Islet of Langerhans (tissue), 1 donor: ENCODE data around the gene SFMBT2.
A peak's percentile ranks its signal among the peaks of the same experiment; 100 is the strongest.
"Not testable (repeated sequence)": the region's sequence is repeated elsewhere in the genome, so short reads cannot be mapped to it uniquely, and the experiment has no call there.

Experiments used
- FAIRE-seq: peaks from one replicate; lab custom pipeline; 2011; peaks lifted over from hg19 to GRCh38; lab: Jason Lieb, UNC

The SFMBT2 gene

DNA sequence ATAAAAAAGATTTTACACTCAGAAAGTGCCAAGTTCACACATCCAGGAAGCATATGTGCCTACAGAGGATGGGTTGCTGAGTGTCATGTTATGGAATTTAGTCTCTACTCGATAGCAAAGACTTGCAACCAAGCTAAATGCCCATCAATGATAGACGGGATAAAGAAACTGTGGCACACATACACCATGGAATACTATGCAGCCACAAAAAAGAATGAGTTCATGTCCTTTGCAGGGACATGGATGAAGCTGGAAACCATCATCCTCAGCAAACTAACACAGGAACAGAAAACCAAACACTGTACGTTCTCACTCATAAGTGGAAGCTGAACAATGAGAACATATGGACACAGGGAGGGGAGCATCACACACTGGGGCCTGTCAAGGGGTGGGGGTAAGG lies 198.1 kb downstream of the SFMBT2 start:
- FAIRE-seq = not testable (repeated sequence)

DNA sequence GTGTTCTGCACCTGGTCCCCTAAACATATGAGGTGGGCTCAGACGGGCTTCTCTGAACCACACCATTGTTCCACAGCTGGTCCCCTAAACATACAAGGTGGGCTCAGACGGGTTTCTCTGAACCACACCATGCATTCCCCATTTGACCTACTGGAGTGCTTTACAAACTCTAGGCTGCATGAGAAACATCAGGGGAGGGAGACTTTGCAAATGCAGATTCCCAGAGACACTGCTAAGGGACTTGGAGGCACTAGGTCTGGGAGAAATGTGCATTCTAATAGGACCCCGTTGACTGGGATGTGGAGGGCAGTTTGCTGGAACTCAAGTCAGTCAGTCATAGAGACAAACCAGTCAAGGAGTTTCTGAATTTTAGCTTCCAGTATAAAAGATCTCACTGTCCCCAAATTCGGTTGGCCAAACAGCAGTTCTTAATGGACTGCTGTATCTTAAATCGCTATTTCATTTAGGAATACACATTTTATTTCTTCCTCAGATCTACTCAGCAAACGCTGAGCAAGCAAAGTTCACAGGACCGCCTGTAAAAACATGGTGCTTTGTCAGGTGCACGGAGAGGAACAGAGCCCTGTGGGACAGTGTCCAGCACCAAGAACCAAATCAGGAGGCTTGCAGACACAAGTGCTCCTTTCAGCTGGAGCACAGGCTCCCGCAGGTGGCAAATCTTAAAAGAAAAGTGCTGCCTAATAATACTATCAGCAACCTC lies 198.8 kb downstream of the SFMBT2 start:
- FAIRE-seq = no peak

DNA sequence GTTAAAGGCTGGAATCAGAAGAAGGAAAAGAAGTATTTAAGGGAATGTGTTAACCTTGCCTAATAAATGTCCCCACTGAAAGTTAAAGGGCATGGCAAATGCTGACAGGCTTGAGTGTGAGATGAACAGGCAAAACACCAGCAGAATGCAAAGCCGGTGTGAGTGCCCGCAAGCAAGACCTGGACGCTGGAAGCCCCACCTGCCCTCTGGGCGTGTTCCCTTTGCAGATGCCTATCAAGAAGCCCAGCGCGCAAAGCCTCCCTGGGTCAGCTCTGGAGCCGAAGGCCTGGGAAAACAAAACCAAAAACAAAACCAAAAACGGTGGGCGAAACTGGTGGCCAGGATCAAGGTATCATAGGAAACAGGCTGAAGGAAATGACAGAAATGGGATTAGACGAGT lies 200.3 kb downstream of the SFMBT2 start:
- no peak for FAIRE-seq

DNA sequence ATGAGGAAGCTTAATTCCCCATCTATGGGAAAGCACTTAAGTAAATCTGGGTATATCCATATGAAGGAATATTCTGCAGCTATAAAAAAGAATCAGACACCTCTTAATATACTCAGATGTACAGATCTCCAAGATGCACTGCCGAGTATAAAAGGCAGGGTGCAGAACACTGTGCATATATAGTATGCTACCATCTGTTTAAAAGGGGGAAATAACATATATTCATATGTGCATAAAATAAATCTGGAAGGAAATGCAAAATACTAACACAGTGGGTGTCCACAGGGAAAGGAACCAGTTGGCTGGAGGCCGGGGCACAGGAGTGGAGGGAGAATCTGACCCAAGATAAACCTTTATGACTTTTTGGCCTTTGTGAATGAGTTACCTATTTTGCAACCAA lies 201.4 kb downstream of the SFMBT2 start:
- no peak for FAIRE-seq

DNA sequence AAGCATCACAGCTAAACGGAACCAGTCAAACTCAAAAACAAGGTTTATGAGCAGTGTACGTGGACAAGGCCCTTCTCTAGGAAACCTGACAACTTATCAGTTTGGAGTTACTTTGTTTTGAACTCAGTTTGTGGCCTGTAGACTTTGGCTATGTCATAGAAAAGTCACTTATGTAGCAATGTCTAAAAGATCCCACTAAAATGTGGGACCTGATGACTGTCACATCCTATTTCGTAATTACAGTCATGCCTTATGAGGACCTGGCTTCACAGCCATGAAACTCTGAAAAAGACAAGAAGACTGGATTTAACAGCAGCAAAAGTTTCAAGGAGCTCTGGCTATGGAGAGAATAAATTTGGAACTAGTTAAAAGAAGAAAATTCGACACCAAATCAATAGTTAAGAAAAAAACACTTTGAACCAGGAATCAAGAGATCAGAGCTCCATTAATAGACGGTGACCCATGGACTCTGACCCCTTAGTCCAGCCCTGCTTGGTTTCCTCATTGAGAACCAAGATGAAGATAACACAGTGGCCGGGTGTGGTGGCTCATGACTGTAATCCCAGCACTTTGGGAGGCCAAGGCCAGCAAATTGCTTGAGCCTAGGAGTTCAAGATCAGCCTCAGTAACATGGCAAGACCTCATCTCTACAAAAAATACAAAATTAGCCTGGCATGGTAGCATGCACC lies 204.3 kb downstream of the SFMBT2 start:
- FAIRE-seq = no peak

DNA sequence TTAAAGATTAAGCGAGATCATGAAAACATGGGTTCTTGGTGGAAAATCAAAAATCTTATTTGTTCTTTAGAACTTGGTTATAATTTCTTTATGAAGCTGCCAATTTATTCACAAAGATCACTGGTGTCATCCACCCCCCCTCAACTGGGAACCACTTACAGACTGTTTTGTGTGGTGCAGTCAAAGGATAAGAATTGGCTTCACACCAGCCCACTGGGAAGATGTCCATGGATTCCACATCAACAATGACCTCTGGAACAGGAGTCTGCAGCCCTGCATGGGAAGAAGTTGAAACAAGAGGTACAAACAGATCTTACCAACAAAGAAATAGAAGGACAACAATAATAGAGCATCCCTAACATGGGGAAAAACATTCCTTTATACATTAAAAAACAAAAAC lies 205.2 kb downstream of the SFMBT2 start:
- no peak for FAIRE-seq

DNA sequence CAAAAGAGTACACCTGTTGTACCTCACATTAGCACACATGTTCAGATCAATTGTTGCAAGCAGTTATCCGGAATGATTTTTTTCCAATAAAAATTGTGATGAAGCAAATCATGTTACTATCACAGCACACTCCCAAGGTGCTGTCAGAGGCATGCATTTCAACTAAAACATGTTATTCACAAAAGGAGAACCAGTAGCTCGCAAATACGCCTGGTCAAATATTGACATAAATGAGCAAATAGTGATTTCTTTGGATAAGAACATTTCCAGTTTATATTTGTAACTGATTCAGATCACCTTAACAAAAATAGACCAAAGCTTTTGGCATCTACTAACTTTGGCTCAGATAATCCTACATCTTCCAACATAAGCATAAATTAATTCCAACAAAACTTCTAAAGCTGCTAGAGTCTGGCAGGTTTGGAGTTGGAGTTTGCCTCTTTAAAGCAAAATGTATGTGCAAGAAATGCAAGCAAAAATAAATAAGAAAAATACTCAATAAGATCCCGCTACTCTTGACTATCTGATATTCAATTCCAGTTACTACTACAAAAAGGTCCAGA lies 208.0 kb downstream of the SFMBT2 start:
- FAIRE-seq = peak; percentile 21

DNA sequence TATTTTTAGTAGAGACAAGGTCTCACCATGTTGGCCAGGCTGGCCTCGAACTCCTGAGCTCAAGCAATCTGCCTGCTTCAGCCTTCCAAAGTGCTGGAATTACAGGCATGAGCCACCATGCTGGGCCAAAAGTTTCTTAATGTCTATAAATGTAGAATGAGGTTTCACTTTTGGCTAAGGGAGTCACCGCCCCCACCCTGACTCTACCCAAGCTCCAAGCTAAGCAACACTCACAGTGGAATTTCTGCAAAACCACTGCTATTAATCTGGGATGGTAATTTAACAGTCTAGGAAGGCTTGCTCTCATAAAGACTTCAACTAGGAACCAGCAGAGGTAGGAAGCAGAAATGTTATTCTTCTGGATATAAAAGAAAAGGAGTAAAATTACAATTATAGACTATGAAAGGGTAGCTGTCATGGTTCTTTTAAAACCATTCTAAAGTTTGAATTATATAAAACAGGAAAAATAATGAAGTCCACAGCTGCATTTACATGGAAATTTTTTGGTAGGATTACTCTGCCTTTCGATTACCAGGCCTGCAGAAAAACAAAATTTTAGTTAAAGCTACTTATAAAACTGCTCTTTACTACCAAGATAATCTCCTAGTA lies 211.6 kb downstream of the SFMBT2 start:
- FAIRE-seq = no peak

DNA sequence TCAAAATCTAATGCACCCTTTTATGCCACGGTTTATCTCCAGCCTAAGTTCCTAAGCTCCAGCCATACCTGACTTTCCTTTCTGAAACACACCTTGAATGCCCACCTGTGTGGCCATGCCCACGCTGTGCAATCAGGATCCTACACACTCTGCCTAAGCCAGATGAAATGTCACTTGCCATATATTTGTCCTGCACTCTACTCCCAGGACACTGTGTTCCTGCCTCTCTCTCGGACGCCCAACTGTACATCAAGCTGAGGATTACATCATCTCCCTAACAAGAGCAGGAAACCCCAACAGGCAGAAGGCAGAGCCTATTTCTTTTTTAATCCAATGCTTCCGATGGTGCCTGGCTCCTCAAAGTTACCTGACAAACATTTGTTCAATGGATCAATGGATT lies 214.6 kb downstream of the SFMBT2 start:
- FAIRE-seq = no peak

GRCh38 chr10:7195118-7195517 lies 215.7 kb downstream of the SFMBT2 start:
- no peak for FAIRE-seq

- FAIRE-seq = no peak
Measured at GRCh38 chr10:7194571-7194970, 216.3 kb downstream of the SFMBT2 start.

GRCh38 chr10:7193369-7193768 lies 217.5 kb downstream of the SFMBT2 start:
- FAIRE-seq = no peak

DNA sequence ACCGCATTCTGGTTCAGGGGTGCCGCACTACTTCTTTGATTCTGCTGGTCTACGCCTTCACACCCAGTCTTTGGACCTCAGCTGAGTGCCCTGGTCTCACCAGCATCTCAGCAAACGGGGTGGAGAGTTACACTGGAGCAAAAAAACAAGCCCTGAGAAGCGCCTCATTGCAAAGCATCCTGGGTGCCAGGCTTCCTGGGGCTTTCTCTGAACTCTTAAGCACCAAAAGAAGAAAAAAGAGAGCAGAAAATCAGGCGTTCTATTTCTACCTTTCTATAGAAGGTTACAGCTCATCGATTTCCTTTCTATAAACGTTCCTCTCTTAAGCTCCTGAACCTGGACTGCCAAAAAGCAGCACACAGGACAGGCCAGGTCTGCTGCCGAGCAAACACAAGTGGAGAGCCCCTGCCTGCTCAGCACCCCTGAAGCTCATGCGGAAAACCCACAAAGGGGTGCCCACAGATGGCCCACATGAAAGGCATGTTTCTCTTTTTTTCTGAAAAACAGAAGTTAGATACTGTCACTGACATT lies 217.9 kb downstream of the SFMBT2 start:
- FAIRE-seq = no peak

- FAIRE-seq = no peak
Measured at GRCh38 chr10:7192061-7192460, 218.8 kb downstream of the SFMBT2 start.

GRCh38 chr10:7190772-7191171 lies 220.1 kb downstream of the SFMBT2 start:
- not testable (repeated sequence) for FAIRE-seq

DNA sequence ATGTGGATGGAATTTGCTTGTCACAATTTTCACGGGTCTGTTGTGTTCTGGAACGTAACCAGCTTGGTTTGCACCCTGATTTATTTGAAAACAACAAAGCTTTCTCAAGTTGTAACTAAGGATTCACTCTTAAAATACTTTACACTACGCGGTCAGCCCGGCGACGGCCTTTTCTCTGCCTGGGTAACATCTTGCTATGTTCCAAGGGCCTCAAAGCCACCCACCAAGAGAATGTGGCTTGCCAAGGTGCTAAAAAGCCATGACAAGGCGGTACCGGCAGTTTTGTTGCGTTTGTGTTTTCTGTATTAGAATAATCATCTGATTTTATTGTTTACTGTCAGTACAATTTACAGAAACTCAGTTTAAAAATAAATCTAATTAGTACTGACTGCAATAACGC lies 220.9 kb downstream of the SFMBT2 start:
- no peak for FAIRE-seq

DNA sequence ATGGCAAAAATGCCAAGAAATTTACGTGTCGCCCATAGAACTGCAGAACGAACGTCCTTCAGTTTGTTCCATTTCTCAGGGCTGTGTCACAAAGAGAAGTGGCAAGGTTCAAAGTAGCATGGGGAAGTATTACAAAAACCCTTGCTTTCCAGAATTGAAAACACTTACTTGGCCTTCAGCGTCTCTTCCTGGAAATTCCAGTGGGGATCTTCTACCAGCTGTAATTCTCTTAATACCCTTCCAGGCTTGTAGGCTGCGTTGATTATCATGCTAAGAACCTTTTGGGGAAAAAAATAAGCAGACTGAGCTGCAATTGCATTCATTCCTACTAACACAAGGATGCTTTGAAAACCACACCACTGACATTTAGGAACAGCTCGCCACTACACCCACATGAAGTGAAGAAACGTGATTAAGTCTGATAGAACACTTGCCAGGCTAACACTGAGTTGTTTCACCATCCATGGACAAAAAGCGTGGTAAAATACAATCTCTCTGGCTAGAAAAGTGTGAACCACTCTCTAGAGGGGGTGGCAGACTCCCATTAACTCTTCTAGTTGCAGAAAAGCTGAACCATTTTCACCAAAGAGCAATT lies 222.3 kb downstream of the SFMBT2 start:
- no peak for FAIRE-seq

- FAIRE-seq = no peak
Measured at GRCh38 chr10:7186387-7187018, 224.3 kb downstream of the SFMBT2 start.

GRCh38 chr10:7185367-7185690 lies 225.5 kb downstream of the SFMBT2 start:
- no peak for FAIRE-seq

GRCh38 chr10:7184660-7185366 lies 226.0 kb downstream of the SFMBT2 start:
- no peak for FAIRE-seq

- not testable (repeated sequence) for FAIRE-seq
Measured at GRCh38 chr10:7184116-7184515, 226.7 kb downstream of the SFMBT2 start.

GRCh38 chr10:7182327-7182726 lies 228.5 kb downstream of the SFMBT2 start:
- not testable (repeated sequence) for FAIRE-seq
